GM23338 (cell line): ENCODE data around the gene GLOD4.
A peak's percentile ranks its signal among the peaks of the same experiment; 100 is the strongest.

Experiments
- CREB1 ChIP-seq: fragments of 250-450 bp; sonication (Bioruptor Pico); IDR thresholded peaks from 2 replicates; pipeline ENCODE4 v1.5.0; 2020; ENCODE audit warnings: low read depth, mild to moderate bottlenecking, moderate library complexity
- EZH2 ChIP-seq: fragments of 200-600 bp; sonication (generic); IDR thresholded peaks from one replicate; pipeline ENCODE4 v1.8.0; 2017; ENCODE audit warnings: antibody characterized with exemption, mild to moderate bottlenecking, low read depth; ENCODE audit not compliant: unreplicated experiment
- EZH2phosphoT487 ChIP-seq: fragments of 200-600 bp; sonication (generic); IDR thresholded peaks from one replicate; pipeline ENCODE4 v1.8.1; 2018; ENCODE audit warnings: antibody characterized with exemption; ENCODE audit not compliant: unreplicated experiment
- JUNB ChIP-seq: IDR thresholded peaks from one replicate; pipeline ENCODE4 v1.6.1; 2016; ENCODE audit warnings: antibody characterized with exemption; ENCODE audit not compliant: unreplicated experiment
- NANOG ChIP-seq: IDR thresholded peaks from 2 replicates; pipeline ENCODE4 v1.6.1; 2016; ENCODE audit warnings: antibody characterized with exemption, borderline replicate concordance
- POLR2AphosphoS5 ChIP-seq: IDR thresholded peaks from 2 replicates; pipeline ENCODE4 v1.6.1; 2016; ENCODE audit warnings: antibody characterized with exemption, low read depth
- STAT1 ChIP-seq: IDR thresholded peaks from one replicate; pipeline ENCODE4 v1.6.1; 2016; ENCODE audit warnings: antibody characterized with exemption; ENCODE audit not compliant: unreplicated experiment
- ZNF114 ChIP-seq: fragments of 250-450 bp; sonication (Bioruptor Pico); IDR thresholded peaks from 2 replicates; pipeline ENCODE4 v1.5.0; 2020; ENCODE audit warnings: mild to moderate bottlenecking, moderate library complexity
- TF ChIP-seq, protein P1 (sequence below): IDR thresholded peaks from 2 replicates; pipeline ENCODE4 v1.6.1; 2016; ENCODE audit warnings: antibody characterized with exemption
- TF ChIP-seq, protein P2 (sequence below), 2 experiments: fragments of 200-600 bp in 1 of 2; sonication (generic) in 1 of 2; conservative IDR thresholded peaks; 2 replicates each; pipeline versions ENCODE4 v1.5.1 to v1.6.1; 2016 to 2017; ENCODE audit warnings: antibody characterized with exemption in 2 of 2, low read depth in 2 of 2, mild to moderate bottlenecking in 2 of 2, moderate library complexity in 1 of 2
- TF ChIP-seq, protein P3 (sequence below): IDR thresholded peaks from one replicate; pipeline ENCODE4 v1.6.1; 2018; ENCODE audit warnings: antibody characterized with exemption; ENCODE audit not compliant: unreplicated experiment
- TF ChIP-seq, protein P4 (sequence below): fragments of 250-450 bp; sonication (Bioruptor Pico); IDR thresholded peaks from 2 replicates; pipeline ENCODE4 v1.5.0; 2020; ENCODE audit warnings: mild to moderate bottlenecking, moderate library complexity

DNA sequence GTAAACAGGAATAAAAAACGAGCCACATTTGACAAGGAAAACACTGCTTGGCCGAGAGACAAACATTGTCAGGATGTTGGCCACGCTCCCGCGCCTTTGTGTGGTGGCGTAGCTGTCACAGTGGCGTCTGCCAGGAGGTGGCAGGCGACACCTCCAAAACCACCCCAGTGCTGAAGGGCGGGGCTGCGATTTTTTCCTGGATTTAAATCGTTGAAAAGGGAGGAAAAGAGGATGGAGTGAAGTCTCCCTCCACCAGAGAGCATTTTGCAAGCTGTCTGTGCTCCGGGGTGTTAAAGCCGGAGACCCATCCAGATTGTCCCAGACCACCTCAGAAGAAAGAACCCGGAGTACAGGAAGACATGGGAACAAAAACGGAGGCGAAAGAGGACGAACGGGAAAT is 12.8 kb upstream of the GLOD4 start:
- TF ChIP-seq, protein P1, sequence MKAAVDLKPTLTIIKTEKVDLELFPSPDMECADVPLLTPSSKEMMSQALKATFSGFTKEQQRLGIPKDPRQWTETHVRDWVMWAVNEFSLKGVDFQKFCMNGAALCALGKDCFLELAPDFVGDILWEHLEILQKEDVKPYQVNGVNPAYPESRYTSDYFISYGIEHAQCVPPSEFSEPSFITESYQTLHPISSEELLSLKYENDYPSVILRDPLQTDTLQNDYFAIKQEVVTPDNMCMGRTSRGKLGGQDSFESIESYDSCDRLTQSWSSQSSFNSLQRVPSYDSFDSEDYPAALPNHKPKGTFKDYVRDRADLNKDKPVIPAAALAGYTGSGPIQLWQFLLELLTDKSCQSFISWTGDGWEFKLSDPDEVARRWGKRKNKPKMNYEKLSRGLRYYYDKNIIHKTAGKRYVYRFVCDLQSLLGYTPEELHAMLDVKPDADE = no peak
- TF ChIP-seq, protein P2, sequence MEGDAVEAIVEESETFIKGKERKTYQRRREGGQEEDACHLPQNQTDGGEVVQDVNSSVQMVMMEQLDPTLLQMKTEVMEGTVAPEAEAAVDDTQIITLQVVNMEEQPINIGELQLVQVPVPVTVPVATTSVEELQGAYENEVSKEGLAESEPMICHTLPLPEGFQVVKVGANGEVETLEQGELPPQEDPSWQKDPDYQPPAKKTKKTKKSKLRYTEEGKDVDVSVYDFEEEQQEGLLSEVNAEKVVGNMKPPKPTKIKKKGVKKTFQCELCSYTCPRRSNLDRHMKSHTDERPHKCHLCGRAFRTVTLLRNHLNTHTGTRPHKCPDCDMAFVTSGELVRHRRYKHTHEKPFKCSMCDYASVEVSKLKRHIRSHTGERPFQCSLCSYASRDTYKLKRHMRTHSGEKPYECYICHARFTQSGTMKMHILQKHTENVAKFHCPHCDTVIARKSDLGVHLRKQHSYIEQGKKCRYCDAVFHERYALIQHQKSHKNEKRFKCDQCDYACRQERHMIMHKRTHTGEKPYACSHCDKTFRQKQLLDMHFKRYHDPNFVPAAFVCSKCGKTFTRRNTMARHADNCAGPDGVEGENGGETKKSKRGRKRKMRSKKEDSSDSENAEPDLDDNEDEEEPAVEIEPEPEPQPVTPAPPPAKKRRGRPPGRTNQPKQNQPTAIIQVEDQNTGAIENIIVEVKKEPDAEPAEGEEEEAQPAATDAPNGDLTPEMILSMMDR (conservative IDR thresholded peaks at IDR 0.05; ENCODE audit: low read depth in 2 of 2) = peak; percentile 87 to 95
- TF ChIP-seq, protein P3, sequence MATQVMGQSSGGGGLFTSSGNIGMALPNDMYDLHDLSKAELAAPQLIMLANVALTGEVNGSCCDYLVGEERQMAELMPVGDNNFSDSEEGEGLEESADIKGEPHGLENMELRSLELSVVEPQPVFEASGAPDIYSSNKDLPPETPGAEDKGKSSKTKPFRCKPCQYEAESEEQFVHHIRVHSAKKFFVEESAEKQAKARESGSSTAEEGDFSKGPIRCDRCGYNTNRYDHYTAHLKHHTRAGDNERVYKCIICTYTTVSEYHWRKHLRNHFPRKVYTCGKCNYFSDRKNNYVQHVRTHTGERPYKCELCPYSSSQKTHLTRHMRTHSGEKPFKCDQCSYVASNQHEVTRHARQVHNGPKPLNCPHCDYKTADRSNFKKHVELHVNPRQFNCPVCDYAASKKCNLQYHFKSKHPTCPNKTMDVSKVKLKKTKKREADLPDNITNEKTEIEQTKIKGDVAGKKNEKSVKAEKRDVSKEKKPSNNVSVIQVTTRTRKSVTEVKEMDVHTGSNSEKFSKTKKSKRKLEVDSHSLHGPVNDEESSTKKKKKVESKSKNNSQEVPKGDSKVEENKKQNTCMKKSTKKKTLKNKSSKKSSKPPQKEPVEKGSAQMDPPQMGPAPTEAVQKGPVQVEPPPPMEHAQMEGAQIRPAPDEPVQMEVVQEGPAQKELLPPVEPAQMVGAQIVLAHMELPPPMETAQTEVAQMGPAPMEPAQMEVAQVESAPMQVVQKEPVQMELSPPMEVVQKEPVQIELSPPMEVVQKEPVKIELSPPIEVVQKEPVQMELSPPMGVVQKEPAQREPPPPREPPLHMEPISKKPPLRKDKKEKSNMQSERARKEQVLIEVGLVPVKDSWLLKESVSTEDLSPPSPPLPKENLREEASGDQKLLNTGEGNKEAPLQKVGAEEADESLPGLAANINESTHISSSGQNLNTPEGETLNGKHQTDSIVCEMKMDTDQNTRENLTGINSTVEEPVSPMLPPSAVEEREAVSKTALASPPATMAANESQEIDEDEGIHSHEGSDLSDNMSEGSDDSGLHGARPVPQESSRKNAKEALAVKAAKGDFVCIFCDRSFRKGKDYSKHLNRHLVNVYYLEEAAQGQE = no peak
- TF ChIP-seq EZH2phosphoT487 (no peak), EZH2 (no peak), POLR2AphosphoS5 (peak; percentile 38; the same call in 1 of the 2 replicates), ZNF114 (CRISPR knock-in tag) (no peak), JUNB (no peak), CREB1 (CRISPR knock-in tag) (peak; percentile 21; the same call in 1 of the 2 replicates), NANOG (no peak), STAT1 (no peak)
- TF ChIP-seq, protein P4, sequence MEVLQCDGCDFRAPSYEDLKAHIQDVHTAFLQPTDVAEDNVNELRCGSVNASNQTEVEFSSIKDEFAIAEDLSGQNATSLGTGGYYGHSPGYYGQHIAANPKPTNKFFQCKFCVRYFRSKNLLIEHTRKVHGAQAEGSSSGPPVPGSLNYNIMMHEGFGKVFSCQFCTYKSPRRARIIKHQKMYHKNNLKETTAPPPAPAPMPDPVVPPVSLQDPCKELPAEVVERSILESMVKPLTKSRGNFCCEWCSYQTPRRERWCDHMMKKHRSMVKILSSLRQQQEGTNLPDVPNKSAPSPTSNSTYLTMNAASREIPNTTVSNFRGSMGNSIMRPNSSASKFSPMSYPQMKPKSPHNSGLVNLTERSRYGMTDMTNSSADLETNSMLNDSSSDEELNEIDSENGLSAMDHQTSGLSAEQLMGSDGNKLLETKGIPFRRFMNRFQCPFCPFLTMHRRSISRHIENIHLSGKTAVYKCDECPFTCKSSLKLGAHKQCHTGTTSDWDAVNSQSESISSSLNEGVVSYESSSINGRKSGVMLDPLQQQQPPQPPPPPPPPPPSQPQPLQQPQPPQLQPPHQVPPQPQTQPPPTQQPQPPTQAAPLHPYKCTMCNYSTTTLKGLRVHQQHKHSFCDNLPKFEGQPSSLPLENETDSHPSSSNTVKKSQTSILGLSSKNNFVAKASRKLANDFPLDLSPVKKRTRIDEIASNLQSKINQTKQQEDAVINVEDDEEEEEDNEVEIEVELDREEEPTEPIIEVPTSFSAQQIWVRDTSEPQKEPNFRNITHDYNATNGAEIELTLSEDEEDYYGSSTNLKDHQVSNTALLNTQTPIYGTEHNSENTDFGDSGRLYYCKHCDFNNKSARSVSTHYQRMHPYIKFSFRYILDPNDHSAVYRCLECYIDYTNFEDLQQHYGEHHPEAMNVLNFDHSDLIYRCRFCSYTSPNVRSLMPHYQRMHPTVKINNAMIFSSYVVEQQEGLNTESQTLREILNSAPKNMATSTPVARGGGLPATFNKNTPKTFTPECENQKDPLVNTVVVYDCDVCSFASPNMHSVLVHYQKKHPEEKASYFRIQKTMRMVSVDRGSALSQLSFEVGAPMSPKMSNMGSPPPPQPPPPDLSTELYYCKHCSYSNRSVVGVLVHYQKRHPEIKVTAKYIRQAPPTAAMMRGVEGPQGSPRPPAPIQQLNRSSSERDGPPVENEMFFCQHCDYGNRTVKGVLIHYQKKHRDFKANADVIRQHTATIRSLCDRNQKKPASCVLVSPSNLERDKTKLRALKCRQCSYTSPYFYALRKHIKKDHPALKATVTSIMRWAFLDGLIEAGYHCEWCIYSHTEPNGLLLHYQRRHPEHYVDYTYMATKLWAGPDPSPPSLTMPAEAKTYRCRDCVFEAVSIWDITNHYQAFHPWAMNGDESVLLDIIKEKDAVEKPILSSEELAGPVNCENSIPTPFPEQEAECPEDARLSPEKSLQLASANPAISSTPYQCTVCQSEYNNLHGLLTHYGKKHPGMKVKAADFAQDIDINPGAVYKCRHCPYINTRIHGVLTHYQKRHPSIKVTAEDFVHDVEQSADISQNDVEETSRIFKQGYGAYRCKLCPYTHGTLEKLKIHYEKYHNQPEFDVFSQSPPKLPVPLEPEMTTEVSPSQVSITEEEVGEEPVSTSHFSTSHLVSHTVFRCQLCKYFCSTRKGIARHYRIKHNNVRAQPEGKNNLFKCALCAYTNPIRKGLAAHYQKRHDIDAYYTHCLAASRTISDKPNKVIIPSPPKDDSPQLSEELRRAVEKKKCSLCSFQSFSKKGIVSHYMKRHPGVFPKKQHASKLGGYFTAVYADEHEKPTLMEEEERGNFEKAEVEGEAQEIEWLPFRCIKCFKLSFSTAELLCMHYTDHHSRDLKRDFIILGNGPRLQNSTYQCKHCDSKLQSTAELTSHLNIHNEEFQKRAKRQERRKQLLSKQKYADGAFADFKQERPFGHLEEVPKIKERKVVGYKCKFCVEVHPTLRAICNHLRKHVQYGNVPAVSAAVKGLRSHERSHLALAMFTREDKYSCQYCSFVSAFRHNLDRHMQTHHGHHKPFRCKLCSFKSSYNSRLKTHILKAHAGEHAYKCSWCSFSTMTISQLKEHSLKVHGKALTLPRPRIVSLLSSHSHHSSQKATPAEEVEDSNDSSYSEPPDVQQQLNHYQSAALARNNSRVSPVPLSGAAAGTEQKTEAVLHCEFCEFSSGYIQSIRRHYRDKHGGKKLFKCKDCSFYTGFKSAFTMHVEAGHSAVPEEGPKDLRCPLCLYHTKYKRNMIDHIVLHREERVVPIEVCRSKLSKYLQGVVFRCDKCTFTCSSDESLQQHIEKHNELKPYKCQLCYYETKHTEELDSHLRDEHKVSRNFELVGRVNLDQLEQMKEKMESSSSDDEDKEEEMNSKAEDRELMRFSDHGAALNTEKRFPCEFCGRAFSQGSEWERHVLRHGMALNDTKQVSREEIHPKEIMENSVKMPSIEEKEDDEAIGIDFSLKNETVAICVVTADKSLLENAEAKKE (CRISPR knock-in tag) = no peak
